Limb (tissue), 2 donors: ENCODE measurements around the gene KLHL18.
A peak's percentile ranks its signal among the peaks of the same experiment; 100 is the strongest.
"Not testable (repeated sequence)": the region's sequence is repeated elsewhere in the genome, so short reads cannot be mapped to it uniquely, and the experiment has no call there.

Source experiments
- DNase-seq, 2 donors: peaks; one replicate each; pipeline ENCODE4 v3.0.0-alpha.2; 2016; ENCODE audit errors: extremely low spot score in 2 of 2

Gene KLHL18

DNA sequence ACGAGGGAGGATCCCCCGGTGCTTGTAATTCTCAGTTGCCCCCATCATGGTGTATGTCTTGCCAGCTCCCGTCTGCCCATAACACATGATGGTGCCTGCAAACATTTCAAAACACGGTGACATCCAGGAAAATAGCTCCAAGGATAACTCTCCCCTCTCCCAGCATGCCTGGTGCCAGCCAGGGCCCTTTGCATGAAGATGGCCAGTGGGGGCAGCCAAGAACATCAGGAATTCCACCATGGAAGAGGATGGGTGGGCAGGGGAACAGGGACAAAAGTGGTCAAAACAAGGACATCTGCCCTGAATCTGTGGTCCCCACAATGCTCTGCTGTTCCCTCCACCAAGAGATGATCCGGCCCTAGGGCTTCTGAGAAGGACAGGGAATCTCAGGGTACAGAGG, 9.2 kb upstream of the KLHL18 start:
- DNase-seq = no peak

DNA sequence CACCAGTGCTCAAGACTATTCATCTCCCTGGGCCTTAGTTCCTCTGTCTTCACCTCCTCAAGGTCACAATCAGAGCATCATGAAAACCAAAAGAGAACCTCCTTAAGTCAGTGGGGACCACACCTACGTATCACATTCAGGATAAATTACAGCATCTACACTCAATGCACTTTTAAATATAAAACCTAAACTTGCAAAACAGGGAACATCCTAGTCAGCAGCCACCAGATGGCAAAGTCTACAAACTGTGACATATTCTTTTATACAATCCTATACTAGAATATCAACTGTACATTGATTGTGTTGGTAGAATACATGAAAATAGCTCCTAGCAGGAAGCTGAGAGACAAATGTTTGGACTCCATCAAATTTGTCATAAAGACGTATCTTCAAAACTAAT, 8.1 kb upstream of the KLHL18 start:
- DNase-seq = no peak

DNA sequence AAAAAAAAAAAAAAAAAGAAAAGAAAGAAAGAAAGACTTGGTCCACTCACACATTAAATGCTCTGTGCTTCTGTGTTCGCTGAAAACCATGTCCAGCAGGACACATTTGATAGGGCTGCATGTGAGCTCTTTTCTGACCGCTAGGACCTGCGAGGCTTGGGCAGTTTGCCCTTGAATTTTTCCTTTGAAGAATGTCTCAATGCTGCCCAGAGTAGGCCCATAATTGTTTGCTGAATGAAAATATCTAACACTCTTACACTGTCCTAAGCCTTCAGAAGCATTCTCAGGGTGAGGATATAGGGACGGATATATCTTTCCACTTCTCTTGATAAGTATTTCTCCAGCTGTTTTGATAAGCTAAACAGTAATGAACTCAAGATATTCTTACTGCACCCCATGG, 6.2 kb upstream of the KLHL18 start:
- no peak for DNase-seq

DNA sequence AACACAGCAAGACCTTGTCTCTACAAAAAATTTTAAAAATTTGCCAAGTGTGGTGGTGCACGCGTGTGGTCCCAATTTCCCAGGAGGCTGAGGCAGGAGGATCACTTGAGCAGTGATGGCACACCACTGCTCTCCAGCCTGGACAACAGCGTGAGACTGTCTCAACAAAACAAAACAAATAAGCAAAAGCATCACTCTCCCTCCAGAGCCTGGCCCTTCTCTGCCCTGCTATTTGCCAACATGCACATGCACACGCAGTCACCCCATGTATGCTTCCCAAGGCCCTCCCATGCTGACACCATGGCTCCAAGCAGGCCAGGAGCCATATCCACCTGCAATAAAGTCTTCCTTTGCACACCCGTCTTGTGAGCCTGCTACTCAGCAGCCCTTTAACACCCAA, 2.2 kb upstream of the KLHL18 start:
- DNase-seq = no peak

DNA sequence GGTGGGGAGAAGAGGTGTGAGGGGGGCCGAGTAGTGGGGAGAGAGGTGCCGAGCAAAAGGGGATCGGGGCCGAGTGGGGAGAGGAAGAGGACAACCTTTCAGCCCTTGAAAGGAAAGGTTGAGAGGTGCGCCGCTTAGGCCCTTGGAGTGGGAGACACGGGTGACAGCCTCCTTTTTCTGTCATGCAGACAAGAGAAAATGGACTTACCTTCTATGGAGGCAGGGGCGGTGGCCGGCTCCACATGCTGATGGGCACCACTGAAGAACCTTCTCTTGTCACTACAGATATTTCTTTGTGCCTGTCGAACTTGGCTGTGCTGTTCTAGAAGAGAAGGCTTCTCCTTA, 421 bp downstream of the KLHL18 start:
- no peak for DNase-seq

DNA sequence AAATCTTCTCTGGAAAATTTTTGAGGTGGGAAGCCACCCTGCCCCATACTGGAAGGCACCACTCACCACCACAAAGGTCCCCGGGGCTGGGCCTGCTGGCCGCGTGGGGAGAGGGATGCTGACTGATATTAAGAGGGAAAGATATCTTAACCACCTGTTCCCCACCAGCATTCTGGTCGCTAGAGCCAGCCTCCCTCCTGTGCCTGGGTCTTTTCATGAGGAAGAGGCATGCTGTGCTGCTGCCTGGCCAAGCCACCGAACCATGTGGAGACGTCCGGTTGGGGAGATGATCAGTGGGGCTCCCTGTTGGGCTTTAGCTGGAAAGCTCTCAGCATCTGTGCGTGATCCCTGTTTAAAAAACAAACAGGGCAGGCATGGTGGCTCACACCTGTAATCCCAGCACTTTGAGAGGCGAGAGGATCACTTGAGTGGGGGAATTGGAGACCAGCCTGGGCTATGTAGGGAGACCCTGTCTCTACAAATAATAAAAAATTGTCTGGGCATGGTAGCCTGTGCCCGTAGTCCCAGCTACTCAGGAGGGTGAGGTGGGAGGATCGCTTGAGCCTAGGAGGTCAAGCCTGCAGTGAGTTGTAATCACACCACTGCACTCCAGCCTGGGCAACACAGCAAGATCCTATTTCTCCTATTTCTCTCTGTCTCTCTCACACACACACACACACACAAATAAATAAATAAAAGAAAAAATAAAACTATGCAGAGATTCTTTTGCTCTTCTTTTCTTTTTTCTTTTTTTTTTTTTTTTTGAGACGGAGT, 1.0 kb downstream of the KLHL18 start:
- DNase-seq = peak in 1 of 2 donors; percentile 38

DNA sequence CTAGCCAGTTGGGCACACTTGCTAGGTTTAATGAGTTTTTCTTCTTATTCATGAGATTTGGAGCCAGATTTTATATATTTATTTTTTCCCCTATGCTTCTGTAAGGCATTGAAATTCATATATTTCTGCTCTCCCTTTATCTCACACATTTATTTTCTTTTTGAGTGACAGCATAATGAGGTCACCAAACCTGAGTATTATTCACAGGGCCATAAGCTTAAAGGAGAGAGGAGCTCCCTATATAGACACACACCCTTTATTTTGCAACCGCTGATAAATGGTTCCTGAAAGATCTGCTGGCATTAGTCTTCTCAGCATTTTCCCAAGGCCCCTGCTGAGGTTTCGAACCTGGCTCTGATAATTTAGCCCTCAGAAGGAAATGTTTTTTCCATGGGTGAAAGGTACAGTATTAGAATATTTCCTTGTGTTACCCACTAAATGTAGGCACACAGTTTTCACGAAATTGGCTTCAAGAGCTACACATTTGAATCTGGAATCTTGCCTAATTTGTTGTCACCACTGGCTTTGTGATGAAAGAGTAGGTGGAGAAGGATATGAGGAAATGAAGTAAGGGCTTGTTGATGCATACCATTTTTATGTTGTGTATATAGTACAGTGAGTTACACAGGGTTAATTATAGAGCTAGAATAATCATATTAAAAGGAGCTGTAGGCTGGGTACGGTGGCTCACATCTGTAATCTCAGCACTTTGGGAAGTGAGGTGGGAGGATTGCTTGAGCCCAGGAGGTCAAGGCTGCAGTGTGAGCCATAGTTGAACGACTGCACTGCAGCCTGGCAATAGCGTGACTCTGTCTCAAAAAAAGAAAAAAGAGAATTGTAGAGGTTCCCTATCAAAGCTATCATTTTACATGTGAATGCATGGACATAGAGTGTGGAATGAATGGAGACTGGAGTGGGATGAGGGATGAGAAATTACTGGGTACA, 6.5 kb downstream of the KLHL18 start:
- no peak for DNase-seq

DNA sequence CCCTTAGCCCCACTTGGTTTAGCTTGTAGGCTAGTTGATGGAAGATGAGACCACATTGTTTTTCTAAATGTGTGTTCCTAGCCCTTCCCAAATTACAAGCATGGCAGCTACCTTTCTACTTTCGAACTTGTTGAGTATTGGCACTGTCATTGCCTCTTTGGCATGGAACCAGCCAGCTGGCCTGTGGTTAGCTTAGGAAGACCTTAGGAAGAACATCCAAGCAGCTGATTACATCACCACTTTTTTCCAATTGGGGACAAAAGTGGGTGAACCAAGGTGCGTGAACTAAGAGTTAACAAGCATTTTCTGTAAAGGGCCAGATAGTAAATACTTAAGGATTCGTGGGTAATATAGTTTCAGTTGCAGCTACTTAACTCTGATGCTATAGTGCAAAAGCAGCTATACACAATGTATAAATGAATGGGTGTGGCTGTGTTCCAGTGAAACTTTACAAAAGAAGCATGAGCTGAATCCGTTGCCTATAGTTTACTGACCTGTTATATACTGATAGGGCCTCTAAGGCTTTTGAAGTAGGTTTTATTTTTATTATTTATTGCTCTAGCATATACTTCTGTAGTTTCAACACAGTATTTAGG, 8.5 kb downstream of the KLHL18 start:
- no peak for DNase-seq

DNA sequence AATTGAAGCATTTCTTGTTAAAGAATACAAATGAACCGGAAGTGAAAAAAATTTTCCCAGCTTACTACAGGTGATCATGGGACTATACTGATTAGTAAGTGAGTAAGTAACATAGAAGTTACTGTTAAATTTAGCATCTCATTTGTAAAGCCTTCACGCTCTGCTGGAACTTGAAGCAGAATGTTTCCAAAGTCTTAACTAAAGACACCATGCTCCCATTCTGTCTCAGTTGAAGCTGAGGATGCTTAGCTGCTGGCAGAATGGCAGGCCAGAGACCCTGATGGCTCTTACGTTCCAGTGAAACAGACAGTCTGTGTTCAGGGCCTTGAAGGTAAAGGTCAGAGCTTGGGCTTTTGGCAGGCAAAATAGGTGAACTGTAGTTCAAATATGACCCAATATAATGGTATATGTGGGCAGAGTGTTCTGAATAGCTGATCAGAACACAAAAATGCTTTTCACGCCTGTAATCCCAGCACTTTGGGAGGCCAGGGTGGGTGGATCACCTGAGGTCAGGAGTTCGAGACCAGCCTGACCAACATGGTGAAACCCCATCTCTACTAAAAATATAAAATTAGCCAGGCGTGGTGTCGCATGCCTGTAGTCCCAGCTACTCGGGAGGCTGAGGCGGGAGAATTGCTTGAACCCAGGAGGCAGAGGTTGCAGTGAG, 9.1 kb downstream of the KLHL18 start:
- DNase-seq = not testable (repeated sequence)

DNA sequence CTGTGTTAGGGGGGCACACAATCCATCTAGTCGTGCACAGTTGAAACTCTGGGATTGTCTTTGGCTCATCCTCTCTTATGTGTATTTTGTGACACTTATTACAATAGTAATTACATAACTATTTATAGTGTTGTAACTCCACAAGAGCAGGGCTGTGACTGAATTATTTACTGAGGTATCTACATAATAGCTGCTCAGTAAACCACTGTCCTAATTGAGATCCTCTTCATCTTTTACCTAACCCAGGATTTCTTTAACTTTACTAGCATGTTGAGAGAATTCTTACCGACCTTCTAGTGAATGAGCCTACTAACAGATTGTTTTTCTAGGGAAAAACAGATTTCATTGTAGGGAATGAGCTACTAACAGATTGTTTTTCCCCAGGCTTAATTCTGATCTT, 11.1 kb downstream of the KLHL18 start:
- no peak for DNase-seq

DNA sequence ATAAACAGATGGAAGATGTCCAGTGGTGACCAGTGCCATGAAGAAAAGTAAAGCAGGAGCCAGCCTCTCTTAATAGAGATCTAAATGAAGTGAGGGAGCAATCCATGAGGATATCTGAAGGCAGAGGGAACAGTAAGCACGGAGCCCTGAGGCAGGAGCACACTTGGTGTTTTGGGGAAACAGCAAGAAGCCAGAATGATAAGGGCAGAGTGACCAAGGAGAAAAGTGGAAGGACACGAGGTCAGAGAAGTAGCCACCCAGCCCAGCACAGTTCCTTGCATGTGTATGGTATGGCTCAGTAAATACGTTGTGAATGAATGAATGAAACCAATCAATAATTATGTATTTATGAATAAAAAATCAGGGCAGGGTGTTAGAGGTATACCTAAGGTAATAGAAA, 11.6 kb downstream of the KLHL18 start:
- DNase-seq = no peak

DNA sequence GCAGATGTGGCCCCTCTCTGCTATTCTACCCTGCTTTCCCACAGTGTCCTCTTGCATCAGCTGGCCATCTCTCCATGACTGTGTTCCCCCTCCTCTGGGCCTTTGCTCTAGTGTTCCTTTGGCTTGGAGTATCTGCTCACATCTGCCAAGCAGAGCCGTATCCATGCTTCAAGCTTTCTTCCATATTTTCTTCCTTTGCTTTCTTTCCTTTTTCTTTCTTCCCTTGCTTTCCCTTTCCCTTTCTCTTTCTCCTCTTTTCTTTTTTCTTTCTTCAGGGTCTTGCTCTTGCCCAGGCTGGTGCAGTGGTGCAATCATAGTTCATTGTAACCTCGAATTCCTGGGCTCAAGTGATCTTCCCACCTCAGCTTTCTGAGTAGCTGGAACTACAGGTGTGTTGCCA, 12.6 kb downstream of the KLHL18 start:
- no peak for DNase-seq

DNA sequence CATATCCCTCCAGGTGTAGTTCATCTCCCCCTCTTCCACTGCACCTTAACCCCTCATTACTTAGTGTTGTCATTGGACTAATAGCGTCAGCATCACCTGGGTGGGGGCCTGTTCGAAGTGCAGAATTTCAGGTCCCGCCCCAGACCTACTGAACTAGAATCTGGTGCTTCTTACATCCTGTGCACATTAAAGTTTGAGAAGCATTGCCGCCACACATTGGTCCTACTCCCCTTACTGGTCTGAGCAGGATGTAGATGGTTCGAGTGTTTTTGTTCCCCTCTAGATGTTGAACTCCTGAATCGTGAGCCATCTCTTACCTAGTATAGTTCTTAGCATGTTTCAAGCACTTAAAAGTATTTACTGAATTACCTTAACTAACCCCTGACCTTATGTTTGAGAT, 13.2 kb downstream of the KLHL18 start:
- DNase-seq = no peak

DNA sequence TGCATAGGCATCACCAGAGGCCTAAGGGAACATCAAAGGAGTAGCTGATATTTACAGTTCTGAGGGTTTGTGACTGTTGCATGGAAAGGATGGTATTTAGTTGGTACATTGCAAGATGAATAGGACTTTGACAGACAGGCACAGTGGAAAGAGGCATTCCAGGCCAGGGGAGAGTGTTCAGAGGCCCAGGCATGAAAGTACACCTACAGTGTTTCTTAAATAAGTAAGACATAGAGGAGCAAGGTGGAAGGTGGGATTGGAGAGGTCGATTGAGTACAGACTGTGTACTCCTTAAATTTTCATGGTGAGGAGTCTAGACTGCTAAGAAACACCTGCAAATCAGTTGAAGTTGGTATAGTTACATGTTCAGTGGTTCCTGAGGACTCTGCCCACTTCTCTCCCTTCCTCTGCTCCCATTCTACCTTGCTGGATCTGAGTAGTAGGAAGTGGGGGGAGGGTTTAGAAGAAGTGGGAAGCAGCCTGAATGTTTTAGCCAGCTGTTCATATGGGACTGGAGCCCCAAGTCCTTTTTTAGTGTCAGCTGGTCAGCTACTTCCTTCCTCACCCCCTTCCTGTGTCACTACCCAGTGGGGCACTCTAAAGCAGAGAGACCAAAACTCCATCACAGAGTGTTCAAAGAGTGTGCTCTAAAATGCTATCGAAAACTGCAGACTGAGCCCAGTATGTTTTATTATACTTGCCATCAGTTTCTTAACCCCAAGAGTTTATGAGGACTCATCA, 14.0 kb downstream of the KLHL18 start:
- no peak for DNase-seq

DNA sequence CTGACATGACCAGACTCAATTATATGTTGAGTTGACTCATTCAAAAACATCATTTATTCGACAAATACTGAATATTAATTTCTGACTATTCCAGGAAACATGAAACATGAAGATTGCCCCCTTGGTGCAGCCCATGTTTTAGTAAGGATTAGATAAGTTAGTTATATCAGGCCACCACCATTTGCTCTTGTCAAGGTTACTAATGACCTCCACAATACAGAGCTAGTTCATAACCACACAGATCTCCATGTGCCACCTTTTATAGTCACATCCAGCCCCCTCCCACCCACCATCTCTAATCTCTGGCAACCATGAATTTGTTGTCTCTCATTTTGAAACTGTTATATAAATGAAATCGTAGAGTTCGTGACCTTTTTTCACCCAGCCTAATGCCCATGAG, 15.7 kb downstream of the KLHL18 start:
- DNase-seq = no peak

DNA sequence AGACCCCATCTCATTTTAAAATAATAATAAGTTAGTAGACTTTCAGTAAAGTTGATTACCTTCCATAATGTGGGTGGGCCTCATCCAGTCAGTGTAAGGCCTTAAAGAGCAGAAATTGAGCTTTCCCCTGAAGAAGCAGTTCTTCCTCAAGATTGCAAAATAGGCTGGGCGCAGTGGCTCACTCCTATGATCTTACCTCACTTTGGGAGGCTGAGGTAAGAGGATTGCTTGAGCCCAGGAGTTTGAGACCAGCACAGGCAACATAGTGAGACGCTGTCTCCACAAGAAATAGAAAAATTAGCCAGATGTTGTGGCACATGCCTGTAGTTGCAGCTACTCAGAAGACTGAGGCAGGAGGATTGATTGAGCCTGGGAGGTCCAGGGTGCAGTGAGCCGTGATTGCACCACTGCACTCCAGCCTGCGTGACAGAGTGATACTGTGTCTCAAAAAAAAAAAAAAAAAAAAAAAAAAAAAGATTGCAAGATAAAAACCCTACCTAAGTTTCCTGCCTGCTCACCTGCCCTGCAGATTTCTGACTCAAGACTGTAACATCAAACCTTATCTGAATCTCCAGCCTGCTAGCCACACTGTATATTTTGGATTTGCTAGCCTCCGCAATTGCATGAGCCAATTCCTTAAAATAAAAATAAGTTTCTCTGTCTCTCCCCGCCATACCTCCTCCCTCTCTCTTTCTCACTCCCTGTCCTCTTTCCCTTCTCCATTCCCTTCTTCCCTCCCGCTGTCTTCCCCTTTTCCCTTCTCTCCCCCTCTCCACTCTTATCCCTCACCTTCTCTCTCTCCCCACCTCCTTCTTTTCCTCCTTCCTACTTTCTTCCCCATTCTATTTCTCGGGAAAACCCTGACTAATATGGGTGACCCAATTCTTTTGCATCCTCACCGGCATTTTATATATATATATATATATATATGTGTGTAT, 16.9 kb downstream of the KLHL18 start:
- DNase-seq = no peak

DNA sequence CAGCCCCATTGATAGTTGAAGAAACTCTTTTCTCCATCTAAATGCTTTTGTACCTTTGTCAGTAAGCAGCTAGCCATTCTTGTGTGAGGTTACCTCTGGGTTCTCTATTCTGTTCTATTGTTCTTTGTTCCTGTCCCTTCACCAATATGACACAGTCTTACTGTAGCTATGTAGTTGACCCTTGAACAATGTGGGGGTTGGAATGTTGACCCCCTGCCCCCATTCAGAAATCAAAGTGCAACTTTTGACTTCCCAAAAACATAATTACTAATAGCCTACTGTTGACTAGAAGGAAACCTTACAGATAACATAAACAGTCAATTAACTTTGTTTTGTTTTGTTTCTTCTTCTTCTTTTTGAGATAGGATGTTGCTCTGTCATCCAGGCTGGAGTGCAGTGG, 18.7 kb downstream of the KLHL18 start:
- DNase-seq = no peak

DNA sequence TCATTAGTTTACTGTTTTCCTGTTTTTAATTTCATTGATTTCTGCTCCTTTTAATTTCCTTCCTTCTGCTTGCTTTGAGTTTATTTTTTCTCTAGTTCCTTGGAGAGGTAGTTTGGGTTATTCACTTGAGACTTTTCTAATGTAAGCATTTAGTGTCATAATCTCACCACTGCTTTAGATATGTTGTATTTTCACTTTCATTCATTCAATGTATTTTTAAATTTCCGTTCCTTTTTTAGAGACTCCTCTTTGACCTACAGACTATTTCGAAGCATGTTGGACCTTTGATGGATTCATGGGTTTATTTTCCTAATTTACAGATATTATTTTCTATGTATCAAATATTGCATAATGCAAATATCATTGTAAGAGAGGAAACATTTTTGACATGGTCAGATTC, 23.3 kb downstream of the KLHL18 start:
- no peak for DNase-seq

DNA sequence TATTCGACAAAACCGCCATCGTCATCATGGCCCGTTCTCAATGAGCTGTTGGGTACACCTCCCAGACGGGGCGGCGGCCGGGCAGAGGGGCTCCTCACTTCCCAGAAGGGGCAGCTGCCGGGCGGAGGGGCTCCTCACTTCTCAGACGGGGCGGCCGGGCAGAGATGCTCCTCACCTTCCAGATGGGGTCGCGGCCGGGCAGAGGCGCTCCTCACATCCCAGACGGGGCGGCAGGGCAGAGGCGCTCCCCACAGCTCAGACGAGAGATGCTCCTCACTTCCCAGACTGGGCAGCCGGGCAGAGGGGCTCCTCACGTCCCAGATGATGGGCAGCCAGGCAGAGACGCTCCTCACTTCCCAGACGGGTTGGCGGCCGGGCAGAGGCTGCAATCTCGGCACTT, 26.5 kb downstream of the KLHL18 start:
- DNase-seq = not testable (repeated sequence)

DNA sequence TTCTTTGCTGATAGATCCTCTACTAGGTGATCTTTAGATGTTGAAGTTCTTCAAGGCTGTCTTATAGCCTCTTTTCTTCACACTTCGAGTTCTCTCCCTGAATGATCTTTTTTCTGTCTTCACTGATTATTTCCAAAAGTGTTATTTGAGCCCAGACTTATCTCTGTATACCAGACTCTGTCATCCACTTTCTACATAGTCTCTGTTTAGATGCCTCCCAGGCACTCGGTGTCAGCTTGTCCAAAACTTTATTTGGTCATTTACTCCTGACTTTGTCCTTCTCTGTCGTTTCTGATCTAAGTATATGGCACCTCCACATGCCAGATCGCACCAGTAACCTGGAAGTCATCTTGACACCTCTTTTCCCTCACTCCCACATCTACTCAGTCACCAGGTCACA, 27.6 kb downstream of the KLHL18 start:
- no peak for DNase-seq
